Midbrain (tissue), 1 donor: ENCODE data around the gene CDH23.
A peak's percentile ranks its signal among the peaks of the same experiment; 100 is the strongest.

ENCODE experiments used
- DNase-seq: peaks from one replicate; lab custom pipeline; 2025; lab: John Stamatoyannopoulos, UW

The CDH23 gene

GRCh38 chr10:71564194-71564820 is 167.6 kb downstream of the CDH23 start:
- DNase-seq = no peak

DNA sequence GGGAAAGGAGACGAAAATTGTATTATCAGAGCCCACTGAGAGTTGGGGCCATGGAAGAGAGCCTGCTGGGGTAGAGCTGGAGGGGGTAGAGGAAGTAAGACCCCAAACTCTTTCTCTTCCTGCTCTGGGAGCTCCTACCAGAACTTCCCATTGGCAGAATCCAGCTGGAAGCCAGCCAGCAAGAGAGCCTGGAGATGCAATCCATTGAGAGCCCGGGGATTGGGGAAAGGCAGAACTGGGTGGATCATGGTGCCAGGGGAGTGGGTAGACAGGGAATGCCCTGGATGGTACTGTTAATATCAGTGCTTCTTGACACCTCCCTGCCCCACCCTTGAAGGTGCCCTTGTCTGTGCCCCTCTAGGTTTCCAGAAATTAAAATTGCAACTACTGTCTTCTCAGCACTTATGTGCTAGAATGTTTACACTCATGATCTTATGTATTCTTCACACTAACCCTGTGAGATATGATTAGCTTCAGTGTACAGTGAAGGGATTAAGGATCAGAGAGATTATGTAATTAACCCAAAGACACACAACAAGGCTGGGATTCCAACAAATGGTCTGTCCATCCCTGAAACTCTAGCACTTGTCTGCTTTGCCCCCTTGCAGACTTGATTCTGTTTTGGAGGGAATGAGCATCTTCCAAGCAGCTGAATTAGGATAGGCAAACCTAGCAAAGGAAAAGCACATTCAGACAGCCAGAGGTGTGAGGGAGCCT is 168.7 kb downstream of the CDH23 start:
- peak; percentile 29 for DNase-seq

GRCh38 chr10:71567006-71567405 is 170.3 kb downstream of the CDH23 start:
- no peak for DNase-seq

GRCh38 chr10:71568896-71569492 is 172.3 kb downstream of the CDH23 start:
- DNase-seq = no peak

DNA sequence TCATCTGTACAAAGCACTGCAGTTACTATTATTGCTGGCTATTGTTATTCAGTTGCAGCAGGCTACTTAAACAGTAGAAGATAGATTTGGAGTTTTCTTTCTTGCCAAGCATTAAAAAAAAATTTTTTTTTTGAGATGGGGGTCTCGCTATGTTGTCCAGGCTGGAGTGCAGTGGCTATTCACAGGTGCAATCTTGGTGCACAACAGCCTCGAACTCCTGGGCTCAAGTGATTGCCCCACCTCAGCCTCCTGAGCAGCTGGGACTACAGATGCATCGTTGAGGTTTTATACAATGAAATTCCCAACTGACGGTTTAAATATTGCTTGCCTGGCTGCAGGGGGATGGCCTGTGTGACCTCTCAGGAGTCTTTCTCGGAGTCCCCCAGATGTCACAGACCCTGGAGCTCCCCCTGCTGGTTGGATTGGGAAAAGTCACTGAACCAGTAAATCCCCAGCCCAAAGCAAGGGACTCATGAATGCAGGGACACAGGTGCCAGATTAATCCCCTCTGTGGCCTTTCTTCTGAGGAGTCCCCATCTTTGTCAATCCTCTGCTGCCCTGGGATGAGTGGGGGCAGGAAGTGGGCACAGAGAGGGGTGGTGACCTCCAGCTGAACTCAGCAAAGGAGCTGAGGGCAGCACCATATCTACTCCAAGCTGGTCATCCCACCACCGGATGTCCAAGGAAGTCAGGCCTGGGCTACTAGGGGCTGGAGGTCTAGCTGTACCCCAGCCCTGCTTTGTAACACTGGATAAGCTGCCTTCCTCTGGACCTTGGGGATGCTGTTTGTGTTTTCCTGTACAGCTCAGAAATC is 173.3 kb downstream of the CDH23 start:
- peak; percentile 78 for DNase-seq

DNA sequence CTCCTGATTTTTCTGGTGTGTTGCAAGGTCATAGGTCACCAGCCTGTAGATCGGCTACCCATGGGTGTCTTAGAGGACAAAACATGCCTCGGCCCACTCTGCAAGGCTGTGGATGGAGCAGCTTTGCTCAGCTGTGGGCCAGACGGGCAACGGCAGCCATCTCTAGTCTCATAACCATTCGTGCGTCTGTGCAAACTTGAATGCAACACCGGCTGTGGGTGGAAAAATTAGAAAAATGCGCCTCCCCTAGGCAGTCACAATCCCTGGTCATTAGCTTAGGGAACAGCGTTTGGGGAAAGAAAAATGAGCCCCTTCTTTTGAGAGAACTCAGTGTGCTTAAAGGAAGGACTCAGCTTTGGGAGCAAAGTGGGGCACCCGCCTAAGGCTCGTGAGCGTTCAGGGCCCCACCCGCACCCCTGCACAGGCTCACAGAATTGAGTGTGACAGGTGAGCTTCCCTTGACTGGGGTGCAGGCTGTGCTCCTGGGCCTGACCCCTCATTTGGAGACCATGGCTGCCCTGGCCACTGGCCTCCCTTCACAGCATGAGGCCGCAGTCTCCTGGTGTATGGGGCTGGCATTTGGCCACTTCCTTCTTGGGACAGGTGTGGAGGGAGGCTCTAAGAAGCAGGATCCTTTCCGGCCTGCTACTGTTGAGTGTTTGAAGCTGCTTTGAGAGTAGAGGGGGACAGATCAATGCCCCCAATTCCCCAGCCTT is 174.9 kb downstream of the CDH23 start:
- no peak for DNase-seq

- DNase-seq = no peak
Observed at GRCh38 chr10:71572962-71573361, 176.2 kb downstream of the CDH23 start.

GRCh38 chr10:71573562-71574518 is 177.1 kb downstream of the CDH23 start:
- DNase-seq = no peak

- DNase-seq = peak; percentile 54
Observed at GRCh38 chr10:71575451-71575850, 178.7 kb downstream of the CDH23 start.

GRCh38 chr10:71575934-71576801 is 179.4 kb downstream of the CDH23 start:
- DNase-seq = no peak

GRCh38 chr10:71576842-71577241 is 180.1 kb downstream of the CDH23 start:
- DNase-seq = no peak

- no peak for DNase-seq
Observed at GRCh38 chr10:71577345-71577744, 180.6 kb downstream of the CDH23 start.

- DNase-seq = no peak
Observed at GRCh38 chr10:71578069-71578468, 181.3 kb downstream of the CDH23 start.

GRCh38 chr10:71579668-71580067 is 182.9 kb downstream of the CDH23 start:
- DNase-seq = no peak

DNA sequence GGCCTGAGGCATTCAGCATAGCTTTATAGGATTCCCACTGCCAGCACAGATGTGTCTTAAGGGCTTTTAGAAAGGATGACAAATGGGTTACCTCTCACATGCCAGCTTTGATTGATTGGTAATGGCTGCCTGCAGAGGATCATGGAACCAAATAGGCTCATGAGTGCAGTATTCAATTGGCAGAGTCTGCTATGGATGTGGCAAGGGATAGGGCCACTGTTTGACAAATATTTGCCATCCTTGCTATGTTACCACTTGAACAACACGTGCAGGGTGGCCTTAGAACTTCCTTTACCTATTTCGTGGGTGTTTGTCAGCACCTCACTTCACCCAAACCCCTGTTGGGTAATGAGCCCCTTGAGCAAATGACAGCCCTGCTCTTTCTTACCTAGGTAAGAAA is 183.7 kb downstream of the CDH23 start:
- DNase-seq = no peak

DNA sequence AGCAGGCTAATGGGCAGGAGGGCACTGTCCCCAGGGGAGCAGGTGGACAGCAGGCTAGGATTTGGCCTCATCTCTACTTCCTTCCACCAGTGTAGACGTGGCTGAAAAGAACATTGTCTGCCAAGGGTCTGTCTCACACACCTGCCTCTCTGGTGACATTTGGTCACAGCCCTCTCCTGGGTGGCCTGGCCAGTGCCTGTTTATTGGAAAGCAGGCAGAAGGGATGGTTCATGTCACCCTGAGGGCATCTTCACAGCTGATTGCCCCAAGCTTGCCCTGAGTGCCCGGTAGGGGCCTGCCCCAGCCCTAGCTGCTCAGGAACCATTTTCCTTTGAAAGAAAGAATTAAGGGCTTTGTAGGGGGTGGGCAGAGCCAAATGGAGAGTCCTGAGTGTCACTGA is 184.2 kb downstream of the CDH23 start:
- no peak for DNase-seq

- peak; percentile 84 for DNase-seq
Observed at GRCh38 chr10:71581376-71581775, 184.7 kb downstream of the CDH23 start.

- peak; percentile 58 for DNase-seq
Observed at GRCh38 chr10:71582019-71582418, 185.3 kb downstream of the CDH23 start.
